NCI-H748 treated with DMSO at 0.1 percent for 48 hours (cell line): ENCODE results near the gene PAMR1.

Experiments used
- DNase-seq: peaks from one replicate; lab custom pipeline; 2025; lab: John Stamatoyannopoulos, UW

Gene PAMR1

GRCh38 chr11:35500744-35501143 lies 24.7 kb downstream of the PAMR1 start:
- DNase-seq = no peak

- DNase-seq = no peak
Observed at GRCh38 chr11:35496416-35496815, 29.0 kb downstream of the PAMR1 start.

GRCh38 chr11:35494957-35495490 lies 30.4 kb downstream of the PAMR1 start:
- DNase-seq = no peak

GRCh38 chr11:35491231-35491871 lies 34.1 kb downstream of the PAMR1 start:
- no peak for DNase-seq

- no peak for DNase-seq
Observed at GRCh38 chr11:35488117-35488516, 37.3 kb downstream of the PAMR1 start.

- DNase-seq = peak; percentile 59
Observed at GRCh38 chr11:35487532-35488078, 37.8 kb downstream of the PAMR1 start.

- no peak for DNase-seq
Observed at GRCh38 chr11:35486934-35487333, 38.5 kb downstream of the PAMR1 start.

GRCh38 chr11:35486446-35486845 lies 39.0 kb downstream of the PAMR1 start:
- no peak for DNase-seq

GRCh38 chr11:35485656-35486322 lies 39.6 kb downstream of the PAMR1 start:
- peak; percentile 85 for DNase-seq

- DNase-seq = no peak
Observed at GRCh38 chr11:35484435-35484834, 41.0 kb downstream of the PAMR1 start.

- DNase-seq = no peak
Observed at GRCh38 chr11:35483131-35483820, 42.1 kb downstream of the PAMR1 start.

- DNase-seq = peak; percentile 7
Observed at GRCh38 chr11:35479731-35480130, 45.7 kb downstream of the PAMR1 start.

- no peak for DNase-seq
Observed at GRCh38 chr11:35478471-35479091, 46.8 kb downstream of the PAMR1 start.

GRCh38 chr11:35477901-35478300 lies 47.5 kb downstream of the PAMR1 start:
- no peak for DNase-seq

- peak; percentile 31 for DNase-seq
Observed at GRCh38 chr11:35474688-35475087, 50.7 kb downstream of the PAMR1 start.

GRCh38 chr11:35473795-35474374 lies 51.5 kb downstream of the PAMR1 start:
- no peak for DNase-seq

- no peak for DNase-seq
Observed at GRCh38 chr11:35470616-35471015, 54.8 kb downstream of the PAMR1 start.

GRCh38 chr11:35466058-35466457 lies 59.4 kb downstream of the PAMR1 start:
- no peak for DNase-seq

GRCh38 chr11:35464308-35464707 lies 61.1 kb downstream of the PAMR1 start:
- no peak for DNase-seq

GRCh38 chr11:35463331-35463751 lies 62.1 kb downstream of the PAMR1 start:
- no peak for DNase-seq

- DNase-seq = no peak
Observed at GRCh38 chr11:35461917-35462538, 63.4 kb downstream of the PAMR1 start.
